Cerebellar nuclear complex (tissue), 1 donor: Measurements from ENCODE around the gene TSKS.

Source experiments
- DNase-seq, 2 experiments: peaks; one replicate each; lab custom pipeline; 2025; lab: John Stamatoyannopoulos, UW

The TSKS gene

GRCh38 chr19:49795615-49796014 is 32.5 kb upstream of the TSKS start:
- no peak for DNase-seq

GRCh38 chr19:49793561-49793840 is 30.4 kb upstream of the TSKS start:
- no peak for DNase-seq

GRCh38 chr19:49792829-49793560 is 29.9 kb upstream of the TSKS start:
- no peak for DNase-seq

GRCh38 chr19:49791776-49792445 is 28.8 kb upstream of the TSKS start:
- no peak for DNase-seq

DNA sequence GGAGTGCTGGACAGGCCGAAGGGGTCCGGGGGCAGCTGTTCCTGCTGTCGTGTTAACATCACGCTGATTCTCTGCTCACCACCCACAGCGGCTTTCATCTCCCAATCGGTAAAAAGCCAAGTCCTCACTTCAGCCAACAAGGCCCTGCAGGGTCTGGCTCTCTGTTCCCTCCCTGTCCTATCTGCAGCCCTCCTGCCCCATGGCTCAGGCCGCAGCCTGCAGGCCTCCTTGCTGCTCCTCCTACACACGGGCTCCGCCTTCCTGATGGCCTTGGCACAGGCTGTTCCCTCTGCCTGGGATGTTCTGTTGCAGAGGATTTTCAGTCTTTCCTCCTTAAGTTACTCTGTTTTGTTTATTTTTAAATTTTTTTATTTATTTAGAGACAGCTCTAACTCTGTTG is 27.8 kb upstream of the TSKS start:
- DNase-seq = no peak

- no peak for DNase-seq
Observed at GRCh38 chr19:49788857-49789256, 25.8 kb upstream of the TSKS start.

GRCh38 chr19:49787746-49788145 is 24.6 kb upstream of the TSKS start:
- no peak for DNase-seq

DNA sequence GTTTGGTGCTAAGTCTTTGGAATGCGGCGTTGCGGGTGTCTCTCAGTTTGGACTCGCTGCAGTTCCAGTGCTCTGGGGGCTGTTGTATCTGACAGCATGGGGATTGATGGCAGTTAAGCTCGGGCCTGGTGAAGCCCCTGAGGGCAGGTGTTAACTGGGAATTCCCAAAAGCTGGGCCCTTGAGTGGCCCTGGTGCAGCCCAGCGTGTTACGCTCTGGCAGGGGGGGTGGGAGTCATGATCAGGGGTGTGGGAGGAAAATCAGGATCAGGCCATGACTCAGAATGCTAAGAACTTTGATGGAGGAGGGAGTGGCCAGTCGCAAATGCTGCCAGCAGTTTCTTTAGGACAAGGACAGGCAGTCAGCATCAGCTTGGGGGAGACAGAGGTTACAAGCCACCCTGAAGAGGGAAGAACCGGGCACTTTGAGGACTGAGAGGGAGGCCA is 23.3 kb upstream of the TSKS start:
- DNase-seq = no peak

DNA sequence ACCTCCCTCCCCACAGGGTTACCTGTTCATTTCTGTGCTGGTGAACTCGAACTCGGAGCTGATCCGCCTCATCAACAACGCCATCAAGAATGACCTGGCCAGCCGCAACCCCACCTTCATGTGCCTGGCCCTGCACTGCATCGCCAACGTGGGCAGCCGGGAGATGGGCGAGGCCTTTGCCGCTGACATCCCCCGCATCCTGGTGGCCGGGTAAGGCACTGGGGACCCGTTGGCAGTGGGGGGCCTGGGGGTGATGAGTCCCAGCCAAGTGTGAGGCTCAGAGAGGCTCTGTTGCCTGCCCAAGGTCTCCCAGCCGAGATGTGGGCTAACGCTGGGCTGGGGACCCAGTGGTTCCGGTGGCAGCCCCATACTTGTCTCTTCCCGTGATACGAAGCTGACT is 19.4 kb upstream of the TSKS start:
- DNase-seq = no peak

GRCh38 chr19:49781394-49781793 is 18.3 kb upstream of the TSKS start:
- no peak for DNase-seq

GRCh38 chr19:49780861-49781260 is 17.8 kb upstream of the TSKS start:
- no peak for DNase-seq

DNA sequence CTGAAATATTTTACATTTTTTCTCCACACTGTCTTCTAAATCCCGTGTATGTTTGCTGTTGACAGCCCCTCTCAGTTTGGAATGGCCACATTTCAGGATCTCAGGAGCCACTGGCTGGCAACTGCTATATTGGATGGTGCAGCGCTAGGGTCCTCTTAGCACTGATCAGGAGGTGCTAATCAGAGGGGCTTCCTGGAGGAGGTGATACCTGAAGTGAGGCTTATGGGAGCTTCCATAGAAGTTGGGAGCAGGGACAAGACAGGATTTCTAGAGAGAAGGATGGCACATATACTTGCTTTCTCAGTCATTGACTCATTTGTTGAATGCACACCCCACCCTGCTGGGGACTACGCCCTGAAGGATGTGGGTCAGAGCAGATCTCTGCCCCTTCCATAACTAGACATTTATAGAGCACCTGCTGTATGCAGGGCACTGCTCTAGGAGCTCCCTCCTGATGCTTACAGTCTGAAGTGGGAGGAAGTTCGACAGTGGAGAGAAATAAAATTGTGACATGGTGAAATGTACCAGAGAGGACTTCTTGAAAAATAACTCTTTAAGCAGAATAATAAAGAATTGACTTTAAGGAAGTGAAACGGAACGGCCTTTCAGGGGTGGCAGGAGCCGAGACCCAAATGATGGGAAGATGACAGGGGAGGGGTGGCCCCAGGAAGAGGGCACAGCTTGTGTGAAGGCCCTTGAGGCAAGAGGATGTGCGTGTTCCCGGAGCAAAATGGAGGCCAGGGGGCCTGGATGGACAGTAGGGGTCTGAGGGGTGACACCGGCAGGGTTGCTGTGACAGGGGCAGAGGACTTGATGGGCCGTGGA is 16.8 kb upstream of the TSKS start:
- DNase-seq = no peak

DNA sequence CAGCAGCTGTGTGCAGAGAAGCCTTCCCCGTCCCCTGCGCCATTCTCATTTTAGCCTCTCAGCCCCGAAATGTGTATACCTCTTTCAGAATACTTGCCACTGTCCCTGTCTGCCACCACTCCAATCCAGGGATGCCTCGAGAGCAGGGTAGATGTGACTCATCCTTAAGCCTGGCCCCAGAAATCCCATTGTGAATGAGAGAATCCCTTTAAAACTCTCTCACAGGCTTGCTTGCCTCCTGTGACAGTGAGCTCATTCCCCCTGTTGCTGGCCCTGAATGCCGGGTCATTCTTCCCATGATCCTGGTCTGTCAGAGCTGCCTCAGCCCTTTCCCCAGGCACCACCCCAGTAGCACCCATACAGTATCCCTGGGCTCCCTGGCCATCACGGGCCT is 13.3 kb upstream of the TSKS start:
- no peak for DNase-seq

DNA sequence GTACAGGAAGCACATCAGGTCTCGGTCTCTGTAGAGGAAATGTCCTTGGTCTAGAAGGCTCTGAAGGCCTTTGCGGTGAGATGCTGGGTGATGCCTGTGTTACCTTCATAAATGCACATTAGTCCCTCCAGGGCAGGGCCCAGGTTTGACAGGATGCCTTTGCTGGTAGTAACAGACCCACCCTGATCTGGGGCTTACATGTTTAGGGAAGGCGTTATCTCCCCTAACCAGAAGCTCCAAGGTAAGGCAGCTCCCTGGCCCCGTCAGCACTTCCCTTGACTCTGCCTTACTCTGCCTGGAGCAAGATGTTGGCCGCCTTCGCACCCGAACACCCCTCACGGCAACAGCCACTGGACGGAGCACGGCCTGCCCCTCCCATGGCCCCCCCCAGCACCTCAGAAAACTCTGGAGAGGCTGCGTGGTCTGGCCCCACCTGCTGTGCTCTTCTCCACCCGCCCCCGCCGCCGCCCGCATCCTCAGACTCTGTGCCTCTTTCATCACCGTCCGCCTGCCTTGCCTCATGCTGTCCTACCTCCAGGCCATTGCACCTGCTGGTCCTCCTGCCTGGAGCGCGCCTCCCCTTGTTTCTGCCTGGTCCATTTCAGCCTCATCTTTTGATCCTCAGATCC is 12.8 kb upstream of the TSKS start:
- DNase-seq = no peak

DNA sequence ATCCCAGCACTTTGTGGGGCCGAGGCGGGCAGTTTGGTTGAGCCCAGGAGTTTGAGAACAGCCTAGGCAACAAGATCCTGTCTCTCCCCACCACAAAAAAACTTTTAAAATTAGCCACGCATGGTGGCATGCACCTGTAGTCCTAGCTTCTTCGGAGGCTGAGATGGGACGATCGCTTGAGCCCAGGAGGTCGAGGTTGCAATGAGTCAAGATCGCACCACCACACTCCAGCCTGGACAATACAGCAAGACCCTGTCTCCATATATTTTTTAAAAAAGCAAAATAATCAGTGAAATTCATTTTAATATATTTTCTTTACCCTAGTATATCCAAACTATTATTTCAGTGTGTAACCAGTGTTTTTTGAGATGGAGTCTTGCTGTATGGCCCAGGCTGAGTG is 11.9 kb upstream of the TSKS start:
- no peak for DNase-seq

DNA sequence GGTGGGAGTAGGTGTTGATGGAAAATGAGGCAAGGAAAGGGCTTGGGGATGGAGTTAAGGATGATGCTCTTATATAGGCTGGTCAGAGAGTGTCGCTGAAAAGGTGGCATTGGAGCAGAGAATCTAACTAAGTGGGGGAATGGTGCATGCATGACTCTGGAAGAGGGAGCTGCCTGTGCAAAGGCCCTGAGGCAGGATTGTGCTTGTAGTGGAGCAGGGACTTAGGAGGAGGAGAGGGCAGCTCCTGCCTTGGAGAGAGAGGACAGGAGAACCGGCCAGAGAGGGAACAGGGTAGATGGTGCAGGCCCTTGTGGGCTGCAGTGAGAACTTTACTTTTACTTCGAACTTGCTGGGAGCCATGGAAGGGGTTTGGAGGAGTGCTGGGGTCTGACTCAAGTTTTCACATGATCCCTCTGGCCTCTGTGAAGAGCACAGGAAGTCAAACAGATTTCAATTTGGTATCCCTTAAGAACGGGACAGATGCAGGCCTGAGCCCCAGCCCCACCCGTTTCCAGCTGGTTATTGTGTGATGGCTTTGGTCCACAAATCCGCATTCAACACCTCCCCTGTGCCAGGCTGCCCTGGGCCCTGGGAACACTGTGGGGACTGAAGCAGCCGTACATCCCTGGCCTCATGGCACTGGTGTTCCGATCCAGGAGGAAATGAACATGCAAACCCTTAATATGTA is 10.7 kb upstream of the TSKS start:
- DNase-seq = no peak

- DNase-seq = no peak
Observed at GRCh38 chr19:49772850-49773432, 9.8 kb upstream of the TSKS start.

DNA sequence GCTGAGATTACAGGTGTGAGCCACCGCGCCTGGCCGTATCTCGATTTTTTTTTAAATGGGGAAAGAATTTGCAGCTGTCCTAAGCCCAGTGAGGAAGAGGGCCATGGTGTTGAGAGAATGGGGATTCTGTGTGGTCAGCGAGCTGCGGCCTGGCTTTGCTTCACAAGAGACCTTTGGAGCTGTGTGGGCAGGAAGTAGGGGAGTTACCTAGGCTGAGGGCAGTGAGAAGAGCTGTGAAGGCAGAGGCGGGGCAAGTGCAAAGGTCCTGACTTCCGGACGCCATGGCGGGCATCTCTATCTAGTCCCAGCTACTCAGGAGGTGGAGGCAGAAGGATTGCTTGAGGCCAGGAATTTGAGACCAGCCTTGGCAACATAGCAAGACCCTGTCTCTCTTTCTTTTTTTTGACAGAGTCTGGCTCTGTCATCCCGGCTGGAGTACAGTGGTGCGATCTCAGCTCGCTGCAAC is 8.6 kb upstream of the TSKS start:
- no peak for DNase-seq

GRCh38 chr19:49770529-49770928 is 7.4 kb upstream of the TSKS start:
- no peak for DNase-seq

DNA sequence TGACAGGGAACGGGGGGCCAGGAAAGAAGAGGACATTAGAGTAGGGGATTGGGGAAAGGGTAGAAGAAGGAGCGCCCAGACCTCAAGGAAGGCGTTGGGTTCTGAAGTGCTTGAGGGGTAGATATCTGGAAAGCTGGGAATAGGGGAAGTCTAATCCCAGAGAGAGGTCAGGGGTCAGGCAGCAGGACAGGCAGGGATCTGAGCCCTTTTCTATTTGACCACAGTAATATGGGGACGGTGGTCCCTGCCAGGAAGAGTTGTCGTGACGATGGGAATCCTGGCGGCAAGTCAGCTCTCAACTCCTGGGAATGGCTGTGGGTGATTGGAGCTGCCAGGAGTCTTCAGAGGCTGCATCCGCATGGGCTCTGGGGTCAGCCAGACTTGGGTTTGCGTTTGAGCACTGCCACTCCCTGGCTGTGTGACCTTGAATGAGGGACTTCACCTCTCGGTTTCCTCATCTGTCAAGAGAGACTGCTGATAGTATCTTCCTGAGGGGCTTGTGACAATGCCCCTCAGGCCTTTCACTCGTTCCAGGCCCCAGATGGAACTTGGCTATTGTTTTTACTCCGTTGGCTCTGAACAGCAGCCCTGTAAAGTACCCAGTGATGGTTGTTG is 5.0 kb upstream of the TSKS start:
- no peak for DNase-seq

DNA sequence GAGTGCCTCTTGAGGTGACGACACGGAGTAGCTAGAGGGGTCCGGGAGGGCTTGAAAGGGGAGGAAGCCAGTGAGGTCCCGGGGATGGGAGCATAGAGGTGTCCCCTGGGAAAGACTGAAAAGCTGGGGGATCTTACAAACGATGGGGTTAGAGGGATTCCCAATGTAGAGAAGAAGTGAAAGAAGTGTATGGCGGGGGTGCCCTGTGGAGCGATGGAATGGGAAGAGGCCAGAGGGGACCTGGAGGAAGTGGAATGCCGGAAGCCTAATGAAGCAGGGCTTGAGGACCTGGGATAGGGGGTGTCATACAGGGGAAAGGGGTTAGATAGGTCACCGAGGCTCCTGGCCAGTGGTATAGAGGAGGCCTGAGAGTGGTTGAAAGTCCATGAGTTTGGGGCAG is 4.3 kb upstream of the TSKS start:
- no peak for DNase-seq
